Measurements from ENCODE around the gene KRT14. TPM values are rescaled to one million over a fixed set of nuclear protein-coding genes. Genes with fewer than 3 reads are reported as not detected.
"Not testable (repeated sequence)": the region's sequence is repeated elsewhere in the genome, so short reads cannot be mapped to it uniquely, and the experiment has no call there.

The KRT14 gene
- total RNA-seq, 2 experiments from 2014 or later = 0.82 TPM; not detected in 1

DNA sequence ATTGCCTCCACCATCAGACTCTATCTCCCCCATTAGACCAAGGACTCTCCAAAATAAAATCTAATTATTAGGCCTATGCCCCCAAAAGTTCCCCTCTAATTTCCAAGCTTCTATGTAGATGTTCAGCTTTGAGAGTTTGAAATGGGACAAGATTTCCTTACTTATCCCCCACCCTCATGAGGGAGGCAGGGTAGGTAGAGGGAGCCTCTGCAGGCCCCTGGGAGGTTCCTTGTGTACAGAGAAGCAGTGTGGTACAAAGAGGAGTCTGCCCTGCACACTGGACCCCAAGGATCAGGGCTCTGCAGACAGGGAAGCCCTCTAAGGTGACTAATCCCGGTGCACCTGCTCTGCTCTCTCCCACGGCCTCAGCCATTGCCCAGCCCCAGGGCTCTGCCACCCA, 35.2 kb upstream of the KRT14 start:
- TF ChIP-seq, protein P1, sequence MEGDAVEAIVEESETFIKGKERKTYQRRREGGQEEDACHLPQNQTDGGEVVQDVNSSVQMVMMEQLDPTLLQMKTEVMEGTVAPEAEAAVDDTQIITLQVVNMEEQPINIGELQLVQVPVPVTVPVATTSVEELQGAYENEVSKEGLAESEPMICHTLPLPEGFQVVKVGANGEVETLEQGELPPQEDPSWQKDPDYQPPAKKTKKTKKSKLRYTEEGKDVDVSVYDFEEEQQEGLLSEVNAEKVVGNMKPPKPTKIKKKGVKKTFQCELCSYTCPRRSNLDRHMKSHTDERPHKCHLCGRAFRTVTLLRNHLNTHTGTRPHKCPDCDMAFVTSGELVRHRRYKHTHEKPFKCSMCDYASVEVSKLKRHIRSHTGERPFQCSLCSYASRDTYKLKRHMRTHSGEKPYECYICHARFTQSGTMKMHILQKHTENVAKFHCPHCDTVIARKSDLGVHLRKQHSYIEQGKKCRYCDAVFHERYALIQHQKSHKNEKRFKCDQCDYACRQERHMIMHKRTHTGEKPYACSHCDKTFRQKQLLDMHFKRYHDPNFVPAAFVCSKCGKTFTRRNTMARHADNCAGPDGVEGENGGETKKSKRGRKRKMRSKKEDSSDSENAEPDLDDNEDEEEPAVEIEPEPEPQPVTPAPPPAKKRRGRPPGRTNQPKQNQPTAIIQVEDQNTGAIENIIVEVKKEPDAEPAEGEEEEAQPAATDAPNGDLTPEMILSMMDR (conservative IDR thresholded peaks at IDR 0.05; ENCODE audit: low read length) = no peak
- TF ChIP-seq EZH2phosphoT487 (IDR thresholded peaks at IDR 0.05; ENCODE audit: borderline replicate concordance, low read depth, low read length) = no peak
- CTCF ChIA-PET (ENCODE audit: unreplicated experiment) = no interaction called here
- Histone ChIP-seq H3K9me2 (ENCODE audit: insufficient read depth, low read length) (no peaks in the 10 kb centered on the region), H3K4me1 (ENCODE audit: insufficient read depth, low read length, poor library complexity, severe bottlenecking) (no peaks in the 10 kb centered on the region), H3K4me2 (ENCODE audit: low read length) (no peak overlapping the region), H2AFZ (ENCODE audit: low read length) (no peak overlapping the region), H3K79me2 (ENCODE audit: insufficient read depth, low read depth, low read length) (no peaks in the 10 kb centered on the region), H4K20me1 (ENCODE audit: insufficient read depth, low read length) (no peaks in the 10 kb centered on the region), H3K4me3 (ENCODE audit: low read depth, low read length, poor library complexity, severe bottlenecking) (no peak overlapping the region), H3K9me3 (ENCODE audit: low read length) (no peaks in the 10 kb centered on the region), H3K27ac (ENCODE audit: low read depth, low read length, poor library complexity, severe bottlenecking) (no peak overlapping the region), H3K36me3 (ENCODE audit: insufficient read depth, low read length) (no peaks in the 10 kb centered on the region)
- intact Hi-C loops (cut with micrococcal nuclease; ENCODE audit: unreplicated experiment) = no loop called here
- no peak for DNase-seq (ENCODE audit: low spot score)
- BruUV-seq (replicated peaks) = no TSS peak
- POLR2A ChIA-PET = no interaction called here

DNA sequence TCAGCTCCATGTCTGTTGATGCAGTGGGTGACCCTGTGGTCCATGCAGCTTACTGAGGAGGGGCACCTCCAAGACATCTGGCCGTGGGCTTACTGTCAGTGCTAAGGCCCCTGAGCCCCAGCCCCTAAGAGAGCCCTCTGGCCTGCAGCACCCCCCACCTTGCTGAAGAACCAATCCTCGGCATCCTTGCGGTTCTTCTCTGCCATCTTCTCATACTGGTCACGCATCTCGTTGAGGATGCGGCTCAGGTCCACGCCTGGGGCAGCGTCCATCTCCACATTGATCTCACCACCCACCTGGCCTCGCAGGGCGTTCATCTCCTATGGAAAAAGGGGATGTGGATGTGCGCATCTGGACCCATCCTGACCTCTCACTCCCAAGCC, 34.7 kb upstream of the KRT14 start:
- intact Hi-C loops (cut with micrococcal nuclease; ENCODE audit: unreplicated experiment); H2AFZ ChIP-seq (ENCODE audit: low read length); BruUV-seq (replicated peaks); H4K20me1 ChIP-seq (ENCODE audit: insufficient read depth, low read length); POLR2A ChIA-PET; H3K27ac ChIP-seq (ENCODE audit: low read depth, low read length, poor library complexity, severe bottlenecking); H3K4me1 ChIP-seq (ENCODE audit: insufficient read depth, low read length, poor library complexity, severe bottlenecking); H3K4me3 ChIP-seq (ENCODE audit: low read depth, low read length, poor library complexity, severe bottlenecking); H3K79me2 ChIP-seq (ENCODE audit: insufficient read depth, low read depth, low read length); H3K9me3 ChIP-seq (ENCODE audit: low read length); H3K9me2 ChIP-seq (ENCODE audit: insufficient read depth, low read length); H3K4me2 ChIP-seq (ENCODE audit: low read length); H3K36me3 ChIP-seq (ENCODE audit: insufficient read depth, low read length); CTCF ChIA-PET (ENCODE audit: unreplicated experiment); DNase-seq (ENCODE audit: low spot score): not testable (repeated sequence)

DNA sequence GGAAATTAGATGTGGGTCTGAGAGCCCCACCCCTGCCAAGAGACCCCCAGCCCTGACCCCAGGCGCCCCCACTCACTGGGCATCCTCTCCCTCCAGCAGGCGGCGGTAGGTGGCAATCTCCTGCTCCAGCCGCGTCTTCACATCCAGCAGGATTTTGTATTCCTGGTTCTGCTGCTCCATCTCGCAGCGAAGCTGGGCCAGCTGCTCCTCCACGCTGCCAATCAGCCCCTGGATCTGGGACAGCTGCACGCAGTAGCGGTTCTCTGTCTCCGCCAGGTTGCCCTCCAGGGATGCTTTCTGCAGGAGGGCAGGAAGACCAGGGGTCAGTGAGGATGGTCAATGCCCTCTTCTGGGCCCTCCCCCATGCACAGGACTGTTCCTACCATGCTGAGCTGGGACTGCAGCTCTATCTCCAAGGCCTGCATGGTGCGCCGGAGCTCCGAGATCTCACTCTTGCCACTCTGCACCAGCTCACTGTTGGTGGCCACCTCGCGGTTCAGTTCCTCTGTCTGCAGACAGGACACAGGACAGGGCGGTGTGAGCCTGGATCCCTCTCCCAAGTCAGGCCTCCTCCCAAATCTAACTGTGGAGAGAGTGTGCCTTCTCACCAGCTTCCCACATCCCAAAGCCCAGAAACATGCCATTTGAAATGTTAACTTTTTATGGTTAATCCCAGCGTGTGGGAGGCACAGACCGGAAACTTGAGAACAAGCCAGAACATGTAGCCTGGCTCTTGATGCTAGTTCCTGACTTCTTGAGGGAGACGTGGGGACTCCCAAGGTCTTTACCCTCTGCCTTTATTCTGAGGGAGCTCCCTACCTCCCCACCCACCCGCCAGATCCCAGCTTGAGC, 34.1 kb upstream of the KRT14 start:
- Histone ChIP-seq H4K20me1 (ENCODE audit: insufficient read depth, low read length) (no peaks in the 10 kb centered on the region), H3K4me1 (ENCODE audit: insufficient read depth, low read length, poor library complexity, severe bottlenecking) (no peaks in the 10 kb centered on the region), H3K36me3 (ENCODE audit: insufficient read depth, low read length) (no peaks in the 10 kb centered on the region), H3K4me3 (ENCODE audit: low read depth, low read length, poor library complexity, severe bottlenecking) (no peak overlapping the region), H3K27ac (ENCODE audit: low read depth, low read length, poor library complexity, severe bottlenecking) (no peak overlapping the region), H3K9me2 (ENCODE audit: insufficient read depth, low read length) (no peaks in the 10 kb centered on the region), H3K4me2 (ENCODE audit: low read length) (no peak overlapping the region), H2AFZ (ENCODE audit: low read length) (no peak overlapping the region), H3K9me3 (ENCODE audit: low read length) (no peaks in the 10 kb centered on the region), H3K79me2 (ENCODE audit: insufficient read depth, low read depth, low read length) (no peaks in the 10 kb centered on the region)
- BruUV-seq (replicated peaks) = no TSS peak
- POLR2A ChIA-PET = no interaction called here
- no peak for DNase-seq (ENCODE audit: low spot score)
- intact Hi-C loops (cut with micrococcal nuclease; ENCODE audit: unreplicated experiment) = no loop called here
- TF ChIP-seq, protein P1 (conservative IDR thresholded peaks at IDR 0.05; ENCODE audit: low read length) = no peak
- no peak for TF ChIP-seq EZH2phosphoT487 (IDR thresholded peaks at IDR 0.05; ENCODE audit: borderline replicate concordance, low read depth, low read length)
- CTCF ChIA-PET (ENCODE audit: unreplicated experiment) = no interaction called here

DNA sequence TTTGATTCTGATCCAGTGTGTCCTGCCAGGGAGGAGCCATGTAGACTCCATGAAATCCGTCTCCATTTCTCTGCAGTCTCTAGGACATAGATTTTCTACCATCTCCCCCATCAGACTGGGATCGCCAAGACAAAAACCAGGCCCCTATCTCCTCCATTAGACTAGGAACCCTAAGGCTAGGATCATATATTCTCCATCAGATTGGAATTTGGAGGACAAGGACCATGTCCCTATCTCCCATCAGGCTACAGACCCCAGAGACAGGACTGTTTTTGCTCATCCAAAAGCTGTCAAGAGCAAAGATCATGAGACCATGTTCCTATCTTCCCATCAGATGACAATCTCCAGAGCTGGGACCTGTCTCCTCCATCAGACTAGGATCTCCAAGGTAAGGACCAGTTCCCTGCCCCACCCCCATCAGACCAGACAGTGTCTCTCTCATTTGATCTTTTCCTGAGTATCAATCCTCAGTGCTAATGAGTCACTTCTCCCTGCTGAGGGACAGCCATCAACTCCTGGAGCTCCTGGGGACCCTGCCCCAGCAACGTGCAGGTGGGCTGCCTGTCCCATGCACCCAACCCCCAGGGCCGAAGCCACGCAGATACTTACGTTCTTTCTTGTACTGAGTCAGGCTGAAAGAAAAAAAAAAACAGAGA, 33.4 kb upstream of the KRT14 start:
- CTCF ChIA-PET (ENCODE audit: unreplicated experiment); intact Hi-C loops (cut with micrococcal nuclease; ENCODE audit: unreplicated experiment); H3K79me2 ChIP-seq (ENCODE audit: insufficient read depth, low read depth, low read length); H2AFZ ChIP-seq (ENCODE audit: low read length); DNase-seq (ENCODE audit: low spot score); H3K27ac ChIP-seq (ENCODE audit: low read depth, low read length, poor library complexity, severe bottlenecking); H3K4me2 ChIP-seq (ENCODE audit: low read length); H3K9me3 ChIP-seq (ENCODE audit: low read length); H3K4me3 ChIP-seq (ENCODE audit: low read depth, low read length, poor library complexity, severe bottlenecking); BruUV-seq (replicated peaks); POLR2A ChIA-PET; H3K4me1 ChIP-seq (ENCODE audit: insufficient read depth, low read length, poor library complexity, severe bottlenecking); H4K20me1 ChIP-seq (ENCODE audit: insufficient read depth, low read length); H3K36me3 ChIP-seq (ENCODE audit: insufficient read depth, low read length); H3K9me2 ChIP-seq (ENCODE audit: insufficient read depth, low read length): not testable (repeated sequence)
